H9 (cell line): ENCODE measurements around the gene AATF. TPM values are rescaled to one million over a fixed set of nuclear protein-coding genes. Genes with fewer than 3 reads are reported as not detected.

Experiments used
- DNase-seq: peaks from one replicate; pipeline ENCODE4 v3.0.0-alpha.2; 2017
- H2AFZ ChIP-seq: one replicate; pipeline ENCODE4 v1.6.1; 2013; ENCODE audit warnings: mild to moderate bottlenecking, low read length, control low read depth, moderate library complexity
- H2AK5ac ChIP-seq: 2 replicates; pipeline ENCODE4 v1.6.1; 2013; ENCODE audit warnings: low read length, control low read depth, mixed read lengths; ENCODE audit not compliant: insufficient read length
- H2BK120ac ChIP-seq: one replicate; pipeline ENCODE4 v1.6.1; 2013; ENCODE audit warnings: low read depth, mild to moderate bottlenecking, low read length, control low read depth, inconsistent platforms; ENCODE audit not compliant: poor library complexity, severe bottlenecking
- H2BK12ac ChIP-seq: 2 replicates; pipeline ENCODE4 v1.6.1; 2013; ENCODE audit warnings: low read length, control low read depth, mixed read lengths, low read depth; ENCODE audit not compliant: insufficient read length
- H2BK15ac ChIP-seq: 2 replicates; pipeline ENCODE4 v1.6.1; 2013; ENCODE audit warnings: low read depth, low read length, control low read depth
- H2BK20ac ChIP-seq: one replicate; pipeline ENCODE4 v1.6.1; 2013; ENCODE audit warnings: low read depth, mild to moderate bottlenecking, low read length, control low read depth, inconsistent platforms; ENCODE audit not compliant: poor library complexity, severe bottlenecking
- H2BK5ac ChIP-seq: 2 replicates; pipeline ENCODE4 v1.6.1; 2013; ENCODE audit warnings: low read length, control low read depth, mixed read lengths; ENCODE audit not compliant: insufficient read length
- H3K14ac ChIP-seq: 2 replicates; pipeline ENCODE4 v1.6.1; 2013; ENCODE audit warnings: low read length, control low read depth; ENCODE audit not compliant: insufficient read depth
- H3K18ac ChIP-seq: 2 replicates; pipeline ENCODE4 v1.6.1; 2013; ENCODE audit warnings: low read depth, mild to moderate bottlenecking, mixed read lengths, low read length, control low read depth; ENCODE audit not compliant: insufficient read length
- H3K23ac ChIP-seq: 2 replicates; pipeline ENCODE4 v1.6.1; 2013; ENCODE audit warnings: low read length, control low read depth, mixed read lengths, low read depth; ENCODE audit not compliant: insufficient read length
- H3K23me2 ChIP-seq: 2 replicates; pipeline ENCODE4 v1.6.1; 2013; ENCODE audit warnings: low read depth, mild to moderate bottlenecking, mixed read lengths, low read length, control low read depth; ENCODE audit not compliant: insufficient read length, poor library complexity, severe bottlenecking
- H3K27ac ChIP-seq: 2 replicates; pipeline ENCODE4 v1.5.1; 2013; ENCODE audit warnings: low read length, control low read depth, mixed read lengths, low read depth; ENCODE audit not compliant: insufficient read length
- H3K27me3 ChIP-seq: 2 replicates; pipeline ENCODE4 v1.6.1; 2013; ENCODE audit warnings: low read length, control low read depth, inconsistent platforms; ENCODE audit not compliant: insufficient read depth
- H3K4ac ChIP-seq: 2 replicates; pipeline ENCODE4 v1.6.1; 2013; ENCODE audit warnings: low read depth, mild to moderate bottlenecking, control low read depth, inconsistent platforms, low read length, moderate library complexity
- H3K4me1 ChIP-seq: 2 replicates; pipeline ENCODE4 v1.6.1; 2013; ENCODE audit warnings: low read length, control low read depth, inconsistent platforms; ENCODE audit not compliant: insufficient read depth
- H3K4me2 ChIP-seq: 2 replicates; pipeline ENCODE4 v1.6.1; 2013; ENCODE audit warnings: low read length, control low read depth, mixed read lengths; ENCODE audit not compliant: insufficient read length, insufficient read depth
- H3K56ac ChIP-seq: 2 replicates; pipeline ENCODE4 v1.6.1; 2013; ENCODE audit warnings: low read depth, mild to moderate bottlenecking, mixed read lengths, low read length, control low read depth; ENCODE audit not compliant: insufficient read length
- H3K79me1 ChIP-seq: 2 replicates; pipeline ENCODE4 v1.6.1; 2013; ENCODE audit warnings: low read depth, mild to moderate bottlenecking, moderate library complexity, low read length, control low read depth, inconsistent platforms; ENCODE audit not compliant: insufficient read depth, poor library complexity, severe bottlenecking
- H3K79me2 ChIP-seq: 2 replicates; pipeline ENCODE4 v1.6.1; 2013; ENCODE audit warnings: low read length, control low read depth, inconsistent platforms; ENCODE audit not compliant: insufficient read depth
- H3K9ac ChIP-seq: 2 replicates; pipeline ENCODE4 v1.6.1; 2013; ENCODE audit warnings: low read length, control low read depth, mixed read lengths; ENCODE audit not compliant: insufficient read length; ENCODE audit errors: extremely low read depth
- H3K9me3 ChIP-seq: one replicate; pipeline ENCODE4 v1.6.1; 2013; ENCODE audit warnings: low read depth, low read length, inconsistent platforms; ENCODE audit not compliant: control insufficient read depth
- H3T11ph ChIP-seq: one replicate; pipeline ENCODE4 v1.6.1; 2013; ENCODE audit warnings: mild to moderate bottlenecking, low read length, control low read depth, inconsistent platforms
- H4K20me1 ChIP-seq: one replicate; pipeline ENCODE4 v1.6.1; 2013; ENCODE audit not compliant: control insufficient read depth, insufficient read length, insufficient read depth
- H4K5ac ChIP-seq: 2 replicates; pipeline ENCODE4 v1.6.1; 2013; ENCODE audit warnings: low read depth, mild to moderate bottlenecking, mixed read lengths, low read length, control low read depth; ENCODE audit not compliant: insufficient read length
- H4K8ac ChIP-seq: replicated peaks from 2 replicates; pipeline ENCODE4 v1.6.1; 2013; ENCODE audit warnings: low read length, control low read depth, mixed read lengths, low read depth; ENCODE audit not compliant: insufficient read length
- H4K91ac ChIP-seq: 2 replicates; pipeline ENCODE4 v1.6.1; 2013; ENCODE audit warnings: low read depth, mild to moderate bottlenecking, moderate library complexity, mixed read lengths, low read length, control low read depth; ENCODE audit not compliant: insufficient read length
- H3K27ac Mint-ChIP-seq, 3 experiments: 2 replicates in 2 of 3; 3 replicates in 1 of 3; pipeline ENCODE4 v1.8.0; 2020 to 2021; ENCODE audit warnings: mixed read lengths in 3 of 3, mild to moderate bottlenecking in 1 of 3, moderate library complexity in 1 of 3
- H3K27me3 Mint-ChIP-seq: 2 replicates; pipeline ENCODE4 v1.8.0; 2021; ENCODE audit warnings: low read depth, mild to moderate bottlenecking, moderate library complexity, mixed read lengths
- H3K36me3 Mint-ChIP-seq, 3 experiments: 2 replicates in 2 of 3; 3 replicates in 1 of 3; pipeline ENCODE4 v1.8.0; 2020 to 2021; ENCODE audit warnings: low read depth in 3 of 3, mixed read lengths in 3 of 3; ENCODE audit not compliant: insufficient read depth in 1 of 3
- H3K4me1 Mint-ChIP-seq, 2 experiments: 2 replicates each; pipeline ENCODE4 v1.8.0; 2020; ENCODE audit warnings: mixed read lengths in 2 of 2
- H3K4me3 Mint-ChIP-seq, 2 experiments: 2 replicates in 1 of 2; 3 replicates in 1 of 2; pipeline ENCODE4 v1.8.0; 2020 to 2021; ENCODE audit warnings: mild to moderate bottlenecking in 2 of 2, mixed read lengths in 2 of 2, moderate library complexity in 1 of 2
- H3K9me3 Mint-ChIP-seq, 2 experiments: 2 replicates in 1 of 2; 3 replicates in 1 of 2; pipeline ENCODE4 v1.8.0; 2020; ENCODE audit warnings: mild to moderate bottlenecking in 2 of 2, mixed read lengths in 2 of 2, moderate library complexity in 1 of 2
- CTCF ChIP-seq: fragments of 200-600 bp; sonication (generic); conservative IDR thresholded peaks from 3 replicates; pipeline ENCODE4 v1.8.0; 2021; ENCODE audit warnings: antibody characterized with exemption, mild to moderate bottlenecking
- WGBS: extraction: QIAGEN DNeasy Blood & Tissue Kit; methylation state at CpG from one replicate; pipeline ENCODE4 v1.1.7; 2013; ENCODE audit warnings: missing lambda C conversion rate, low lambda C conversion rate, mixed read lengths; ENCODE audit not compliant: insufficient read length; ENCODE audit errors: extremely low coverage; 5-methylcytosine and 5-hydroxymethylcytosine counted together
- total RNA-seq: library from RNA; stranded (reverse); gene quantifications from 2 replicates; pipeline ENCODE4 v1.2.1, GENCODE V29; 2021

Gene AATF
- total RNA-seq, 1 experiment from 2014 or later, result 69.6 TPM

- WGBS, result no CpG with 5 or more reads among the region's 11 CpGs
- H2AFZ ChIP-seq, result no peak overlapping the region
- H4K8ac ChIP-seq, result no peak overlapping the region
- no peaks in the 10 kb centered on the region; the same call in 1 of the 2 replicates for H3K27me3 ChIP-seq
- H3K18ac ChIP-seq, result no peak overlapping the region
- no peak for TF ChIP-seq CTCF
- H3K79me2 ChIP-seq, result no peaks in the 10 kb centered on the region
- no peak overlapping the region for H3K14ac ChIP-seq
- H3K9me3 Mint-ChIP-seq, result peaks cover 0 to 5% of the 10 kb centered on the region in 2 experiments; a peak in 3 of 5 replicates
- peaks cover 4 to 13% (median 4%) of the 10 kb centered on the region in 3 experiments; a peak in 5 of 7 replicates for H3K36me3 Mint-ChIP-seq
- peaks cover 3% of the 10 kb centered on the region for H3K23me2 ChIP-seq
- H3K4me2 ChIP-seq, result no peak overlapping the region
- no peaks in the 10 kb centered on the region for H3K9me3 ChIP-seq
- H3K4me1 ChIP-seq, result peaks cover 32% of the 10 kb centered on the region
- H3K9ac ChIP-seq, result no peak overlapping the region
- H3K4ac ChIP-seq, result no peak overlapping the region
- H4K5ac ChIP-seq, result no peak overlapping the region
- no peak overlapping the region for H2BK20ac ChIP-seq
- H2BK12ac ChIP-seq, result no peak overlapping the region
- no peak overlapping the region for H2BK15ac ChIP-seq
- H2BK5ac ChIP-seq, result no peak overlapping the region
- H3K27ac ChIP-seq, result no peak overlapping the region
- no peak overlapping the region for H2BK120ac ChIP-seq
- H4K91ac ChIP-seq, result no peak overlapping the region
- no peak overlapping the region for H3K23ac ChIP-seq
- H3K56ac ChIP-seq, result no peak overlapping the region
- peaks cover 80 to 89% of the 10 kb centered on the region in 2 experiments for H3K4me1 Mint-ChIP-seq
- no peaks in the 10 kb centered on the region for H4K20me1 ChIP-seq
- no peak overlapping the region for H3T11ph ChIP-seq
- no peak overlapping the region for H2AK5ac ChIP-seq
- DNase-seq, result no peak
- H3K27me3 Mint-ChIP-seq, result no peaks in the 10 kb centered on the region; the same call in 1 of the 2 replicates
- no peaks in the 10 kb centered on the region for H3K79me1 ChIP-seq
- H3K27ac Mint-ChIP-seq, result peak overlapping the region in 1 of 3 experiments; percentile 44; a peak in 3 of 7 replicates
- H3K4me3 Mint-ChIP-seq, result no peak overlapping the region
These were observed 115.5 kb downstream of the AATF start for GRCh38 chr17:37064206-37064605.
